ENCODE measurements around the gene ATG9B.
A peak's percentile ranks its signal among the peaks of the same experiment; 100 is the strongest.
"Not testable (repeated sequence)": the region's sequence is repeated elsewhere in the genome, so short reads cannot be mapped to it uniquely, and the experiment has no call there.

ATG9B gene

GRCh38 chr7:151035026-151035717 is 10.9 kb upstream of the ATG9B start:
- DNase-seq, result no peak

- no peak for DNase-seq
Measured at GRCh38 chr7:151034312-151035025, 10.2 kb upstream of the ATG9B start.

GRCh38 chr7:151033864-151034249 is 9.6 kb upstream of the ATG9B start:
- DNase-seq, result no peak

GRCh38 chr7:151032936-151033863 is 8.9 kb upstream of the ATG9B start:
- no peak for DNase-seq

- DNase-seq, result no peak
Measured at GRCh38 chr7:151031011-151031410, 6.7 kb upstream of the ATG9B start.

- no peak for DNase-seq
Measured at GRCh38 chr7:151028948-151029501, 4.7 kb upstream of the ATG9B start.

GRCh38 chr7:151028131-151028947 is 4.0 kb upstream of the ATG9B start, which contains the start of gene ABCB8:
ABCB8 (plus strand) TSS chr7:151028450; CDS start chr7:151028516, 66 bp downstream.
- peak; percentile 98 for DNase-seq

GRCh38 chr7:151027728-151028130 is 3.4 kb upstream of the ATG9B start:
- not testable (repeated sequence) for DNase-seq

- DNase-seq, result not testable (repeated sequence)
Measured at GRCh38 chr7:151026771-151027727, 2.8 kb upstream of the ATG9B start.

- DNase-seq, result no peak
Measured at GRCh38 chr7:151025924-151026671, 1.8 kb upstream of the ATG9B start.

GRCh38 chr7:151023232-151023631 is 1.1 kb downstream of the ATG9B start:
- DNase-seq, result no peak

GRCh38 chr7:151020231-151020630 is 4.1 kb downstream of the ATG9B start:
- no peak for DNase-seq

- DNase-seq, result no peak
Measured at GRCh38 chr7:151019130-151019447, 5.2 kb downstream of the ATG9B start.

- DNase-seq, result no peak
Measured at GRCh38 chr7:151018421-151019129, 5.7 kb downstream of the ATG9B start.

GRCh38 chr7:151017953-151018420 is 6.3 kb downstream of the ATG9B start:
- DNase-seq, result no peak

- DNase-seq, result no peak
Measured at GRCh38 chr7:151017370-151017952, 6.8 kb downstream of the ATG9B start.

GRCh38 chr7:151016942-151017341 is 7.4 kb downstream of the ATG9B start:
- no peak for DNase-seq

GRCh38 chr7:151016505-151016904 is 7.8 kb downstream of the ATG9B start:
- DNase-seq, result no peak

- no peak for DNase-seq
Measured at GRCh38 chr7:151015967-151016366, 8.3 kb downstream of the ATG9B start.

Measured in NCI-H187 treated with DMSO at 0.1 percent for 48 hours (cell line).